Stimulated activated CD8-positive, alpha-beta memory T cell treated with anti-CD3 and anti-CD28 coated beads, Interleukin-15, amount 100 ng/mL, for 4 hours (primary cell): ENCODE results near the gene COIL.

Source experiments
- DNase-seq, 2 donors: peaks; one replicate each; pipeline ENCODE4 v3.0.0-alpha.2; 2020; ENCODE audit warnings: low read depth in 2 of 2

Gene COIL

GRCh38 chr17:56935461-56935860 lies 25.4 kb downstream of the COIL start:
- DNase-seq = no peak

DNA sequence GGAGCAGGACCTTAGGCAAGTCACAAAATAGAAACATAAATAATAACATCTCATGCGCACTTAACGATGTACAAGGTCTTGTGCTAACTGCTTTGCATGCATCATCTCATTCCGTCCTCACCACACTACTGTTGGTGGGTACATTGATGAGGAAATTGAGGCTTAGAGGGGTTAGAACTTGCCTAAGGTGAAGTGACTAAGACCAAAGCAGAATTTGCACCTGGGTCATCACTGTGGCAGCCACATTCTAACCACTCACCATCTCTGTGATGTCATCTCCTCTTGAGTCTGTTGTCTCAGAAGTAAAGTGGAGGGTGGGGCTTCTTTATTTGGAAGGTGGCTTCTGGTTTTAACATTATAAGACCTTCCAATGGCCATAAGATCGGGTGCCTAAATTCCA lies 26.6 kb downstream of the COIL start:
- DNase-seq = no peak

- DNase-seq = no peak
Observed at GRCh38 chr17:56933868-56934267, 27.0 kb downstream of the COIL start.

- DNase-seq = no peak
Observed at GRCh38 chr17:56933151-56933745, 27.6 kb downstream of the COIL start.

DNA sequence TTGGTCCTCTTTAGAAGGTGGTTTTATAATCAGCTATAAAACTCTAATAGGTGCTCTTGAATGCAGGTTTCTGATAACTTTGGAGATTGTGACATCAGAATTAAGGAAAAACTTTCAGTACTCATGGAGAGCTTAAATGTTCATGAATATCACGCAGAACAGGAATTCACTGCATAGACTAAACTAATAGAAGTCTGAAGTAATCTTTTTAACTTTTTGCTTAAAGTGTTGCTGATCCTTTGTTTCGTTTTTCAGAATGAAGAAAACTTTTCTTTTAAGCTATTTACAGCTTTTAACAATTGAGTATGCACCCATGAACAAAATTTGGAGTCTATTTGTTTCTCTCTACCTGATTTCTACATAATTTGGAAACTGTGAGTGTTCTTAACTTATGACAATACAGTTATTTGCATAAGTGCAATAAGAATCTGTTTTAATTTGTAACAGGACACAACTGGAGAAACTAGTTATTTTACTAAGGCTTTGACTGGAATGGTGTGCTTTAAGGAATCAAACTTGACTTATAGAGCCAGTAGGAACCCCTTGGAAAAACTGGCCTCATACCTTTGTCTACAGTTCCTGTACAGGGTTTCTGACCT lies 30.0 kb downstream of the COIL start:
- no peak for DNase-seq

DNA sequence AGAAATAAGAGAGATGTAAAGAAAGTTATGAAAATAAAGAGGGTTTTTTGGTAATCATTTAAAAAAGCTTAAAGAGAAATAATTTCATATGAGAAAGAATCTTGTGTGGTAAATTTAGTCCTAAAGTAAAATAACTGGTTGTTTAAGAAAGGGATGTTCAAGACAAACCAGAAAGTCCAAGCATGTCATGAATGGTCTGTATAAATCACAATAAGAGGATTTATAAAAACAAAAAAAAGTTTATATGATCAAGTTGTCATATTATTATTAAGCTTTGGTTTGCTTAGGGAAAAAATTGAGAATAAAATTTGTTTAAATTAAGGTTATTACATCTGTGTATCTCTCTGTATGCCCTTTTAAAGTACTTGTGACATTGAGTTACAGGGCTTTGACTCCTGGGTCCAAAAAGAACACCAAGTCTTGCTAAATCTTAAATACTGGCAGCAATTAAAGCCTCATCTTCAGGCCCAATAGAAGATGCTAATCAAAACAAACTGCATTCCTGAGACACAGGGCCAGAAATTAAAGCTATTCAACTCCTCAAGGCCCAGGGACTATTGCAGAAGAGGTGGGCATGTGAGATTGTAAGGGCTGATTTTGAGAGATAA lies 31.4 kb downstream of the COIL start:
- no peak for DNase-seq

DNA sequence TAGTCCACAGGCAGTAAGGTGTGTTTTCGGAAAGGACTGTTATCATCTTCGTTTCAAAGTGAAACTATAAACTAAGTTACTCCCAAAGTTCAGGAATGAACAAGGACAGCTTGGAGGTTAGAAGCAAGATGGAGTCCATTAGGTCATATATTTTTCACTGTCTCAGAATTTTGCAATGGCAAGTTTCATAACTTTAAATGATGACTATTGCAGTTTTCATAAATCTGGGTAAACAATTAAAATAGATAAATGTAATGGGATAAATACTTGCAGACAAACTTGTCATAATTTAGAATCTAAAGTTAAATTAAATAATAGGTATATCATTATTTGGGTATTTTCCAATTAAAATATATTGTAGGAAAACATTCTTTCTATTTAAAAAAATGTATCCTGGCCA lies 32.3 kb downstream of the COIL start:
- DNase-seq = no peak

- no peak for DNase-seq
Observed at GRCh38 chr17:56926704-56927103, 34.1 kb downstream of the COIL start.

GRCh38 chr17:56926270-56926669 lies 34.6 kb downstream of the COIL start:
- no peak for DNase-seq

GRCh38 chr17:56925088-56925487 lies 35.8 kb downstream of the COIL start:
- no peak for DNase-seq

DNA sequence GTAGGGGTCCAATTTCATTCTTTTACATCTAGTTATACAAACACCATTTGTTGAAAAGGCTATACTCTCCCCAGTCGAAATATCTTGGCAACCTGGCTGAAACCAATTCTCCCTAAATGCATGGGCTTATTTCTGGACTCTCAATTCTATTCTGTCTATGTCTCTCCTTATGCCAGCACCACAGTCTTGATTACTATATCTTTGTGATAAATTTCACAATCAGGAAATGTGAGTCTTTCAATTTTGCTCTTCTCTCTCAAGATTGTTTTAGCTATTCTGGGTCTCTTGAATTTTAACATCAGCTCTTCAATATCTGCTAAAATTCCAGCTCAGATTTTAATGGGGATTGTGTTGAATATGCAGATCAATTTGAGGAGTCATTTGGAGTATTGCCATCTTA lies 41.1 kb downstream of the COIL start:
- no peak for DNase-seq

DNA sequence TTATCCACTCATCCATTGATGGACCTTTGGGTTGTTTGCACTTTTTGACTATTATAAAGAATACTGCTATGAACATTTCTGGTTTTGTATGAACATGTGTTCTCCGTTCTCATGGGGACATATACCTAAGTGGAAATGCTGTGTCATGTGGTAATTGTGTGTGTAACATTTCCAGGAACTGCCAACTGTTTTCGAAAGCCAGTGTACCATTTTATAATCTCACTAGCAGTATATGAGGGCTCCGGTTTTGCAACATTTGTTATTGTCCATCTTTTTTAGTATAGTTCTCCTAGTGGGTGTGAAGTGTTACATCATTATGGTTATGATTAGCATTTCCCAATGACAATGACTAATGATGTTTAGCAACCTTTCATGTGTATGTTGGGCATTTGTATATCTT lies 41.9 kb downstream of the COIL start:
- no peak for DNase-seq

DNA sequence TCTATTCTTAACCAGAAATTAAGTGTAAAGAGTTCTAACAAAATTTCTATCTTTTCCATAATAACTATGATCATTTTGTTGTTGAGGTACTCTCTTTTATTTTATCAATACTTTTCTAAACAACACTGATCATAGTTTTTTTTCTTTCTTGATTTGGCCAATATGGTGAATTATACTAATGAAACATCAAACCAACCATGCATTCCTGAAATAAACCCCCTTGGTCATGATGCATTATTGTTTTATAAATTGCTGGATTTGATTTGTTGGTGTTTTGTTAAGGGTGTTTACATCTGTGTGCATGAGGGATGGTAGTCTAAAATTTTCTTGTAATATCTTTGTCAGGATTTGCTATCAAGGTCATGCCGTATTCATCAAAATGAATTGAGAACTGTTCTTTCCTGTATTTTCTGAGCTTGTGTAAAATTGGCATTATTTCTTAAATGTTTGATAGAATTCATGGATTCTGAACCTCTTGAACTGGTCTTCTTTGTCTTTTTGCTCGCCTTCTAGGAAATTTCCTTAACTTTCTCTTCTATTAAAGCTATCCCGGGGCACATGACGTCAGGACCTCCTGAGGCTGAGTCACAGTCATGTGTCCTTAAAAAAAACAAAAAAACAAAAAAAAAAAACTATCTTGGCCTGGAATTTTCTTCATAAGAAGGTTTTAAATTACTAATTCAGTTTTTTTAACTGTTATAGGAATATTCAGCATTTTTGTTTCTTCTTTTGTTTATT lies 43.1 kb downstream of the COIL start:
- DNase-seq = no peak

- no peak for DNase-seq
Observed at GRCh38 chr17:56914581-56915273, 46.1 kb downstream of the COIL start.

DNA sequence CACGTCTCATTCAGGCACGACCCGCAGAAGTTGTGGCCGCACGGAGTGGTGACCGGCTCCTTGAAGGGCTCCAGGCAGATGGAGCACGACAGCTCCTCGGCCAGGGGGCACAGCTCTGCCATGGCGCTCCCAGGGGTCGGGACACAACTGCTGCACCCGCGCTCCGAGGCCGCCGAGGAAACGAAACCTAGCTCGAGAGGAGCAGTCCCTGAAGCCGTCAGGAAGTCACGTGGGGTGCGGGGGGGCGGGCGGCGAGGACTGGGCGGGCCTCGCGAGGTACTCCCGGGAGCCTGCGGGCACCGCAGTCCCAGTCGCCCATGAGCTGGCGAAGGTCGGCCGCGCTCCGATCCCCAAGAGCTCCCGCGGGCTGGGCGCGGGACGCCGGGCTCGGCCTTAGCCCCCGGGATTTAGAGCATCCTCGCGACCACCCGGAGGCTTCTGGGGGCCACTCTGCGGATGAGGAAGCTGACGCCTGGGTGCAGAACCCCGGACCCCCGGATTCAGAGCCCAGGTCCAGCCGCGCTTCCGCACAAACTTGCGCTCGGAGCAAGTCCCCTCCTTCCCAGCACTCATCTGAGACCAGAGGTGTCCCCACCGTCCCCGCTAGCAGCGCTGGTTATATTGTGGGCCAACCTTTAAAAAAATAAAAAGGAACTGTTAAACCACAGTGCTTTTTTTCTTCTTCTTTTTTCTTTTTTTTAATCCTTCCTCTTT lies 46.8 kb downstream of the COIL start, which contains the start of gene TRIM25:
Gene TRIM25, minus strand, starts transcription at position 183 of the 714 bp plus-strand sequence. Its CDS starts 61 bp downstream, at position 122.
- DNase-seq = peak; percentile 75 to 84

- DNase-seq = no peak
Observed at GRCh38 chr17:56913353-56913866, 47.4 kb downstream of the COIL start.

DNA sequence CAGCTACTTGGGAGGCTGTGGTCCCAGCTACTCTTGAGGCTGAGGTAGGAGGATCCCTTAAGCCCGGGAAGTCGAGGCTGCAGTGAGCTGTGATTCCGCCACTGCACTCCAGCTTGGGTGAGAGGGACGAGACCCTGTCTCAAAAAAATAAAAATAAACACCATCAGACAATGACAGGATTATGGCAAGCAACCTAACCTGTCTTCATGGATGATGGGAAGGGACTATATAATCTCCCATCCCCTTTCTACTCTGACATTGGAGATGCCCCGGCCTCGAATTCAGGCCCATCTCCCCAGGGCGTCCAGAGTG lies 47.9 kb downstream of the COIL start:
- DNase-seq = no peak

DNA sequence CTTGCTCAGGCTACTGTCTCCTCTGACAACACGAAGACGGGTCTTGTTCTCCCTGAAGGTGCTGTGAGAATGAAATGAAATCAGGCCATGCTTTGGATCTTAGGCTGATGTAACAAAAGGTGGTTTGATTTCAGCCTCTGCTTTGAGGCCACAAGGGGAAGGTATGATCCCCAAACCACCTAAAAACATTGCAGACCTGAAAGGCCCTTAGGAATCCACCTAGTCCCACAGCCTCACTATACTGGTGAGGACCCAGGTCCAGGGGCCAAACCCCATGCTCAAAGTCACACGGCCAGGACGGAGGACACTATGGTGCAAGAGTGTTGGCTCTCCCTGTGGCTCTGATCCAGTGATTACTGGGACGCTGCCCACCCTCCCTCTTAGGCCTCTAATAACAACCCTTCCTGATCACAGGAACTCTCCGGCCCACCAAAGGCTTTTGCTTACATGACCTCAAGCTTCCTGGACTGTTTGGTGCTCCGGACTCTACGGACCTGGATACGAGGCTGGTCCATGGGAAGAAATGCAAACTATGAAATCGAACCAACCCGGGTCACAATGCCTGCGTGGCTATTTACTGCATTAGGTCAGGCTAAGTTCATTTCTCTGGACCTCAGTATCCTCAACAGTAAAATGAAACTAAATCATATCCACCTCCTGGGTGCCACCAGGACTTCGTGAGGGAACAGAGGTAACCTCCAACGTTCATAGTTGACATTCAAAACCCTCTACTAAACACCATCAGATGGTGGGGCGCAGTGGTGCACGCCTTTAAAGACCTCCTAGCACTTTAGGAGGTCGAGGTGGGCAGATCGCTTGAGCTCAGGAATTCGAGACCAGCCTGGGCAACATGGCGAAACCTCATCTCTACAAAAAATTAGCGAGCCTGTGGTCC lies 48.5 kb downstream of the COIL start:
- DNase-seq = no peak

DNA sequence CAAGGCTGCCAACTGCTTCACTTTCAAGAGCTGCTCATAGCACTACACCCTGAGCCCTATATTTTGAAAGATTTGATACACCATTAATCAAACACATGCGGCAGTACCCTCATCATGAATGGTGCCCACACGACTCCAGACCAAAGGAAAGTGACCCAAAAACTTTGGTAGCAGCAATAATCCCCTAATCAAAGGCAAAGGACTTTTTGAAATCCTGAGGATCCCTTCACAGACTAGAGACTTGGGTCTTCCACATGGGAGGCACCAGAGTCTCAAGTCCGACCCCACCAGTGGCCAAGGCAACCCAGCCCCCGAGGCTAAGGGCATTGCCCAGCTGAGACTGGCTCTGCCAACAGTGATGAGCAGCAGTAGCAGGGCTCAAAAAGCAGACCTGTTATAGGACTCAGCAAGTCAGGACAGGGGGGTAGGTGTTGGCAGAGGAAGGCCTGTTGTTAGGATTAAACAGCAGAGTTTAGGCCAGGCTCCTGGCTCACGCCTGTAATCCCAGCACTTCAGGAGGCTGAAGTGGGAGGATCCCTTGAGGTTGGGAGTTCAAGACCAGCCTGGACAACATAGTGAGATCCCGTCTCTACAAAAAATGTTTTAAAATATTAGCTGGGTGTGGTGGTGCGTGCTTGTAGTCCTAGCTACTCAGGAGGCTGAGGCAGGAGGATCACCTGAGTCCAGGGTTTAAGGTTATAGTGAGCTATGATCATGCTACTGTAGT lies 50.2 kb downstream of the COIL start:
- no peak for DNase-seq
